Type B pancreatic cell (in vitro differentiated cells): ENCODE measurements around the gene RAB20. TPM values are rescaled to one million over a fixed set of nuclear protein-coding genes. Genes with fewer than 3 reads are reported as not detected.

Experiments used
- DNase-seq: peaks from one replicate; pipeline ENCODE4 v3.0.0; 2021; ENCODE audit warnings: mixed read lengths; ENCODE audit not compliant: unreplicated experiment; ENCODE audit errors: extremely low spot score
- H3K27ac Mint-ChIP-seq: 2 replicates; pipeline ENCODE4 v1.8.0; 2021; ENCODE audit warnings: mild to moderate bottlenecking, mixed read lengths
- H3K27me3 Mint-ChIP-seq: 2 replicates; pipeline ENCODE4 v1.8.0; 2021; ENCODE audit warnings: mixed read lengths
- H3K36me3 Mint-ChIP-seq: 2 replicates; pipeline ENCODE4 v1.8.0; 2021; ENCODE audit warnings: mixed read lengths
- H3K4me1 Mint-ChIP-seq: one replicate; pipeline ENCODE4 v1.8.0; 2021; ENCODE audit warnings: mixed read lengths; ENCODE audit not compliant: unreplicated experiment
- H3K4me3 Mint-ChIP-seq: 2 replicates; pipeline ENCODE4 v1.8.0; 2021; ENCODE audit warnings: mild to moderate bottlenecking, mixed read lengths
- H3K9me3 Mint-ChIP-seq: 2 replicates; pipeline ENCODE4 v1.8.0; 2021; ENCODE audit warnings: mixed read lengths
- total RNA-seq: library from RNA; stranded (reverse); gene quantifications from 2 replicates; pipeline ENCODE4 v1.2.1, GENCODE V29; 2021; ENCODE audit warnings: low replicate concordance
- TF ChIP-seq, protein P1 (sequence below): fragments of 200-600 bp; sonication (generic); conservative IDR thresholded peaks from 2 replicates; pipeline ENCODE4 v1.5.0; 2021; ENCODE audit warnings: antibody characterized with exemption, mild to moderate bottlenecking

RAB20 gene
- total RNA-seq, 1 donor from 2014 or later = 6.4 TPM

- H3K9me3 Mint-ChIP-seq = no peaks in the 10 kb centered on the region
- no peak overlapping the region for H3K27ac Mint-ChIP-seq
- TF ChIP-seq, protein P1, sequence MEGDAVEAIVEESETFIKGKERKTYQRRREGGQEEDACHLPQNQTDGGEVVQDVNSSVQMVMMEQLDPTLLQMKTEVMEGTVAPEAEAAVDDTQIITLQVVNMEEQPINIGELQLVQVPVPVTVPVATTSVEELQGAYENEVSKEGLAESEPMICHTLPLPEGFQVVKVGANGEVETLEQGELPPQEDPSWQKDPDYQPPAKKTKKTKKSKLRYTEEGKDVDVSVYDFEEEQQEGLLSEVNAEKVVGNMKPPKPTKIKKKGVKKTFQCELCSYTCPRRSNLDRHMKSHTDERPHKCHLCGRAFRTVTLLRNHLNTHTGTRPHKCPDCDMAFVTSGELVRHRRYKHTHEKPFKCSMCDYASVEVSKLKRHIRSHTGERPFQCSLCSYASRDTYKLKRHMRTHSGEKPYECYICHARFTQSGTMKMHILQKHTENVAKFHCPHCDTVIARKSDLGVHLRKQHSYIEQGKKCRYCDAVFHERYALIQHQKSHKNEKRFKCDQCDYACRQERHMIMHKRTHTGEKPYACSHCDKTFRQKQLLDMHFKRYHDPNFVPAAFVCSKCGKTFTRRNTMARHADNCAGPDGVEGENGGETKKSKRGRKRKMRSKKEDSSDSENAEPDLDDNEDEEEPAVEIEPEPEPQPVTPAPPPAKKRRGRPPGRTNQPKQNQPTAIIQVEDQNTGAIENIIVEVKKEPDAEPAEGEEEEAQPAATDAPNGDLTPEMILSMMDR = no peak
- peaks cover 5% of the 10 kb centered on the region for H3K27me3 Mint-ChIP-seq
- H3K4me1 Mint-ChIP-seq = no peaks in the 10 kb centered on the region
- DNase-seq = no peak
- no peak overlapping the region for H3K4me3 Mint-ChIP-seq
- peaks cover 9% of the 10 kb centered on the region for H3K36me3 Mint-ChIP-seq
Observed at GRCh38 chr13:110477706-110478245, 83.7 kb downstream of the RAB20 start.

- no peaks in the 10 kb centered on the region for H3K4me1 Mint-ChIP-seq
- no peak overlapping the region for H3K27ac Mint-ChIP-seq
- H3K36me3 Mint-ChIP-seq = peaks cover 13% of the 10 kb centered on the region
- no peaks in the 10 kb centered on the region for H3K9me3 Mint-ChIP-seq
- peaks cover 5% of the 10 kb centered on the region for H3K27me3 Mint-ChIP-seq
- DNase-seq = no peak
- no peak overlapping the region for H3K4me3 Mint-ChIP-seq
- TF ChIP-seq, protein P1 = no peak
Observed at GRCh38 chr13:110476220-110476617, 85.3 kb downstream of the RAB20 start.

GRCh38 chr13:110475550-110476219 lies 85.8 kb downstream of the RAB20 start:
- peaks cover 16% of the 10 kb centered on the region for H3K36me3 Mint-ChIP-seq

GRCh38 chr13:110475117-110475516 lies 86.4 kb downstream of the RAB20 start:
- DNase-seq = no peak
- TF ChIP-seq, protein P1 = no peak
- peaks cover 5% of the 10 kb centered on the region for H3K27me3 Mint-ChIP-seq
- H3K27ac Mint-ChIP-seq = peak overlapping the region; percentile 46
- no peaks in the 10 kb centered on the region for H3K9me3 Mint-ChIP-seq
- H3K4me1 Mint-ChIP-seq = no peaks in the 10 kb centered on the region
- H3K36me3 Mint-ChIP-seq = peaks cover 21% of the 10 kb centered on the region
- H3K4me3 Mint-ChIP-seq = no peak overlapping the region

More at GRCh38 chr13:110475550-110476219, 85.8 kb downstream of the RAB20 start:
- no peak overlapping the region for H3K4me3 Mint-ChIP-seq
- no peaks in the 10 kb centered on the region for H3K9me3 Mint-ChIP-seq
- TF ChIP-seq, protein P1 = no peak
- no peak for DNase-seq
- H3K27ac Mint-ChIP-seq = peak overlapping the region; percentile 46
- peaks cover 5% of the 10 kb centered on the region for H3K27me3 Mint-ChIP-seq
- no peaks in the 10 kb centered on the region for H3K4me1 Mint-ChIP-seq

GRCh38 chr13:110474713-110475112 lies 86.8 kb downstream of the RAB20 start:
- H3K27me3 Mint-ChIP-seq = peaks cover 5% of the 10 kb centered on the region
- no peaks in the 10 kb centered on the region for H3K9me3 Mint-ChIP-seq
- no peaks in the 10 kb centered on the region for H3K4me1 Mint-ChIP-seq
- no peak for DNase-seq
- H3K27ac Mint-ChIP-seq = peak overlapping the region; percentile 46
- H3K36me3 Mint-ChIP-seq = peaks cover 21% of the 10 kb centered on the region
- TF ChIP-seq, protein P1 = no peak
- H3K4me3 Mint-ChIP-seq = no peak overlapping the region

Other genes starting within 250 kb of the RAB20 start
- 38.8 and 39.5 TPM in 2 replicates for gene NAXD, start 53.8 kb upstream of the RAB20 start, total RNA-seq
- gene CARS2, start 144.4 kb upstream of the RAB20 start, total RNA-seq = 62.0 and 73.4 TPM in 2 replicates
- gene ING1, start 152.0 kb upstream of the RAB20 start, total RNA-seq = 17.8 and 18.0 TPM in 2 replicates